HepG2 (cell line): ENCODE measurements around the gene SALL2. TPM values are rescaled to one million over a fixed set of nuclear protein-coding genes. Genes with fewer than 3 reads are reported as not detected.

Source experiments
- EHMT2 ChIP-seq: fragments of 200-600 bp; sonication (generic); IDR thresholded peaks from 2 replicates; pipeline ENCODE4 v1.7.0; 2017; ENCODE audit warnings: antibody characterized with exemption, low read depth, low read length, borderline replicate concordance
- ERF ChIP-seq: IDR thresholded peaks from 2 replicates; pipeline ENCODE4 v1.6.1; 2018; ENCODE audit warnings: missing biosample characterization, missing genetic modification reagents
- EZH2 ChIP-seq: conservative IDR thresholded peaks from 2 replicates; pipeline ENCODE4 v1.6.1; 2012; ENCODE audit warnings: mild to moderate bottlenecking, low read depth, low read length, moderate library complexity
- FOXA3 ChIP-seq: IDR thresholded peaks from 2 replicates; pipeline ENCODE4 v1.6.1; 2016; ENCODE audit warnings: missing genetic modification reagents, missing compliant biosample characterization
- FOXK2 ChIP-seq: fragments of 450-650 bp; IDR thresholded peaks from 2 replicates; pipeline ENCODE4 v1.6.1; 2016
- GMEB1 ChIP-seq: sonication (generic); formaldehyde crosslinking; IDR thresholded peaks from 2 replicates; pipeline ENCODE4 v1.5.1; 2020; ENCODE audit warnings: missing genetic modification reagents, mild to moderate bottlenecking, borderline replicate concordance
- HMGXB4 ChIP-seq, 2 experiments: sonication (generic) in 1 of 2; formaldehyde crosslinking in 1 of 2; IDR thresholded peaks; 2 replicates each; pipeline versions ENCODE4 v1.4.0 to v1.6.1; 2018 to 2020; ENCODE audit warnings: missing genetic modification reagents in 2 of 2, borderline replicate concordance in 1 of 2, low read depth in 1 of 2, mild to moderate bottlenecking in 1 of 2, missing biosample characterization in 1 of 2
- ISL2 ChIP-seq: sonication (generic); formaldehyde crosslinking; IDR thresholded peaks from 2 replicates; pipeline ENCODE4 v1.5.0; 2020; ENCODE audit warnings: missing genetic modification reagents
- JDP2 ChIP-seq: sonication (generic); formaldehyde crosslinking; IDR thresholded peaks from 2 replicates; pipeline ENCODE4 v1.8.1; 2022; ENCODE audit warnings: missing genetic modification reagents, borderline replicate concordance
- NFE2L1 ChIP-seq: sonication (generic); formaldehyde crosslinking; IDR thresholded peaks from 2 replicates; pipeline ENCODE4 v1.4.0; 2020; ENCODE audit warnings: missing genetic modification reagents, mild to moderate bottlenecking, borderline replicate concordance
- NR2F6 ChIP-seq, 2 experiments: IDR thresholded peaks; 2 replicates each; pipeline ENCODE4 v1.6.1; 2016; ENCODE audit warnings: antibody characterized with exemption in 1 of 2, mild to moderate bottlenecking in 1 of 2
- PATZ1 ChIP-seq: sonication (generic); formaldehyde crosslinking; IDR thresholded peaks from 2 replicates; pipeline ENCODE4 v1.4.0; 2020; ENCODE audit warnings: missing genetic modification reagents
- RFX1 ChIP-seq: fragments of 450-650 bp; IDR thresholded peaks from 2 replicates; pipeline ENCODE4 v1.6.1; 2017
- SP2 ChIP-seq: sonication (generic); formaldehyde crosslinking; IDR thresholded peaks from 2 replicates; pipeline ENCODE4 v1.5.1; 2020; ENCODE audit warnings: mild to moderate bottlenecking, missing genetic modification reagents
- TEF ChIP-seq: sonication (generic); formaldehyde crosslinking; IDR thresholded peaks from 2 replicates; pipeline ENCODE4 v1.5.0; 2020; ENCODE audit warnings: missing genetic modification reagents
- TFAP4 ChIP-seq: sonication (generic); IDR thresholded peaks from 2 replicates; pipeline ENCODE4 v1.6.1; 2016; ENCODE audit warnings: low read depth, borderline replicate concordance
- TGIF2 ChIP-seq: IDR thresholded peaks from 2 replicates; pipeline ENCODE4 v1.6.1; 2016; ENCODE audit warnings: control low read depth, missing compliant biosample characterization
- ZBTB2 ChIP-seq: sonication (generic); formaldehyde crosslinking; IDR thresholded peaks from 2 replicates; pipeline ENCODE4 v1.8.0; 2022; ENCODE audit warnings: low read depth, missing genetic modification reagents
- ZNF792 ChIP-seq: IDR thresholded peaks from 2 replicates; pipeline ENCODE4 v1.6.1; 2016
- ZNF879 ChIP-seq: sonication (generic); formaldehyde crosslinking; IDR thresholded peaks from 2 replicates; pipeline ENCODE4 v1.8.1; 2023; ENCODE audit warnings: missing genetic modification reagents
- ZSCAN22 ChIP-seq: sonication (generic); formaldehyde crosslinking; IDR thresholded peaks from 2 replicates; pipeline ENCODE4 v1.4.0; 2020; ENCODE audit warnings: mild to moderate bottlenecking, missing genetic modification reagents
- polyA plus RNA-seq, 8 experiments: library from polyadenylated mRNA; depleted of rRNA in 3 of 8; stranded (reverse) in 7 of 8; unstranded in 1 of 8; fragments of >200 nt; fragmentation: Illumina TruSeq in 4 of 8; extraction: Trizol in 4 of 8; gene quantifications; 2 replicates each; pipeline versions ENCODE4 v1.2.1 to v1.2.3, GENCODE V29; 2011 to 2016; ENCODE audit warnings: low read depth in 4 of 8, missing spikeins in 1 of 8, mixed read lengths in 1 of 8; ENCODE audit not compliant: insufficient read depth in 1 of 8
- total RNA-seq, 5 experiments: library from RNA; depleted of rRNA; stranded (reverse); fragments of >200 nt; fragmentation: Illumina TruSeq; extraction: Trizol; gene quantifications; 2 replicates each; pipeline ENCODE4 v1.2.3, GENCODE V29; 2016; ENCODE audit warnings: low read depth in 1 of 5

SALL2 gene
- total and polyA plus RNA-seq, 2 of the 13 experiments (the other 11 are each of a cell fraction or from before 2014, with no cell fraction given) = 4.9 to 5.8 TPM

- TF ChIP-seq HMGXB4 (CRISPR knock-in tag; IDR thresholded peaks at IDR 0.05; ENCODE audit: borderline replicate concordance in 1 of 2, low read depth in 1 of 2) (no peak; a peak in 1 of 4 replicates), RFX1 (no peak), EZH2 (no peak), TFAP4 (peak; percentile 28; the same call in 1 of the 2 replicates), ZSCAN22 (no peak), ZNF792 (CRISPR knock-in tag) (no peak), SP2 (CRISPR knock-in tag) (no peak), ISL2 (CRISPR knock-in tag) (no peak), GMEB1 (CRISPR knock-in tag) (no peak), PATZ1 (CRISPR knock-in tag) (peak; percentile 91), ZNF879 (no peak), ZBTB2 (CRISPR knock-in tag) (0 out of 2 replicates have a peak, but pooled peaks have one; percentile 32), JDP2 (CRISPR knock-in tag) (no peak), TEF (CRISPR knock-in tag) (no peak), EHMT2 (0 out of 2 replicates have a peak, but pooled peaks have one; percentile 86), NR2F6 (IDR thresholded peaks at IDR 0.05) (no peak), NR2F6 (CRISPR knock-in tag; IDR thresholded peaks at IDR 0.05) (peak; percentile 29; the same call in 1 of the 2 replicates), FOXK2 (no peak; the same call in none of the 2 replicates), NFE2L1 (no peak), TGIF2 (CRISPR knock-in tag) (peak; percentile 69; the same call in 1 of the 2 replicates), ERF (CRISPR knock-in tag) (no peak), FOXA3 (CRISPR knock-in tag) (peak; percentile 33; the same call in 1 of the 2 replicates)
Measured at GRCh38 chr14:21476523-21476924, 49.6 kb downstream of the SALL2 start (continued).
